Esophagus muscularis mucosa (tissue), 3 donors: ENCODE measurements around the gene LTBP2.

Experiments used
- CTCF ChIP-seq, 3 experiments: fragments of 200-600 bp in 2 of 3; fragments of 450-650 bp in 1 of 3; sonication (generic) in 2 of 3; IDR thresholded peaks; one replicate each; pipeline ENCODE4 v1.5.1; 2017 to 2019; ENCODE audit warnings: antibody characterized with exemption in 3 of 3, mild to moderate bottlenecking in 2 of 3, moderate library complexity in 1 of 3
- POLR2A ChIP-seq: fragments of 450-650 bp; IDR thresholded peaks from one replicate; pipeline ENCODE4 v1.6.1; 2017; ENCODE audit warnings: antibody characterized with exemption, moderate library complexity, mild to moderate bottlenecking, low read depth

GRCh38 chr14:74656964-74657363 is 44.9 kb upstream of the LTBP2 start:
- no peak for TF ChIP-seq POLR2A
- TF ChIP-seq CTCF (IDR thresholded peaks at IDR 0.05), result no peak
